Activated CD8-positive, alpha-beta T cell treated with anti-CD3 and anti-CD28 coated beads, Interleukin-2, amount 10 ng/mL, durations not matched to agents 7 days and 5 days (primary cell): ENCODE results near the gene COG5. TPM values are rescaled to one million over a fixed set of nuclear protein-coding genes. Genes with fewer than 3 reads are reported as not detected.

Experiments used
- ATAC-seq: fragments of 150-1000 bp; cut with Tn5 transposase; one replicate; pipeline ENCODE4 v1.10.0; 2021; ENCODE audit warnings: moderate library complexity
- CTCF ChIA-PET: fragments of 350-600 bp; sonication (Branson Sonifier 250); formaldehyde crosslinking; loops from one replicate; lab custom pipeline; 2021; ENCODE audit warnings: antibody characterized with exemption; lab: Charles Lee
- POLR2A ChIA-PET: fragments of 350-600 bp; sonication (Branson Sonifier 250); formaldehyde crosslinking; loops from one replicate; lab custom pipeline; 2021; ENCODE audit warnings: antibody characterized with exemption; lab: Charles Lee
- DNase-seq: peaks from one replicate; pipeline ENCODE4 v3.0.0-alpha.2; 2020
- H3K27ac Mint-ChIP-seq: one replicate; pipeline ENCODE4 v1.8.0; 2021; ENCODE audit warnings: mild to moderate bottlenecking, mixed read lengths
- H3K27me3 Mint-ChIP-seq: one replicate; pipeline ENCODE4 v1.8.0; 2021; ENCODE audit warnings: low read depth, mixed read lengths
- H3K36me3 Mint-ChIP-seq: one replicate; pipeline ENCODE4 v1.8.0; 2021; ENCODE audit warnings: low read depth, mixed read lengths
- H3K4me1 Mint-ChIP-seq: one replicate; pipeline ENCODE4 v1.8.0; 2021; ENCODE audit warnings: low read depth, mixed read lengths
- H3K4me3 Mint-ChIP-seq: one replicate; pipeline ENCODE4 v1.8.0; 2021; ENCODE audit warnings: mild to moderate bottlenecking, mixed read lengths
- H3K9me3 Mint-ChIP-seq: one replicate; pipeline ENCODE4 v1.8.0; 2022; ENCODE audit warnings: mixed read lengths; ENCODE audit not compliant: insufficient read depth
- total RNA-seq, 2 experiments: library from RNA; stranded (reverse); gene quantifications; one replicate each; pipeline ENCODE4 v1.2.3, GENCODE V29; 2021

Gene COG5
- total RNA-seq, 2 experiments from 2014 or later = 31.3 to 31.8 TPM

DNA sequence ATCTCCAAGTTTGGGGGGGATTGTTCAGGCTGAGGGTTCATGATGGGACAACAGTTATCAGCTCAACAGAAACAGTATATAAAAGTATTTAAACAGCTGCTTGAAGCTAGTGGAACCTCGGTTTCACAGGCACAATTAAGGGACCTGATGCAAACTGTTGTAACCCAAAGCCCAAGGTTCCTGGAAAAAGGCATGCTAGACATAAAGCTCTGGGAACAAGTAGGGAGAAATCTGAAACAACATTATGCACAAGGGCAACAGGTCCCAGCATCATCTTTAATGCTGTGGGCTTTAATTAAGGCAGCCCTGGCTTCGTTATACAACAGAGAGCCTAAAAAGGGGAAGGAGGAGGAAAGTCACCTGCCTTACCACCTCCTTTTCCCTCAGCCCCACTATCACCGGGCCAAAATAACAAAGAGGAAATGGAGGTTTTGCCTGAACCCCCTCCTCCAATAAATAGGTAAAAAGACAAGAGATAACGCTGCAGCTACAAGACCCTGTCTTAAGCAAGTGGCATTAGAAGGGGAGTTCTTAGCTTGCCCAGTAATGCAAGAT is 177.1 kb downstream of the COG5 start:
- no peak overlapping the region for H3K27ac Mint-ChIP-seq
- no peaks in the 10 kb centered on the region for H3K9me3 Mint-ChIP-seq
- no peaks in the 10 kb centered on the region for H3K4me1 Mint-ChIP-seq
- no peaks in the 10 kb centered on the region for H3K36me3 Mint-ChIP-seq
- CTCF ChIA-PET = interaction anchor here (1.0 kb wide), 1 partner anchor 13 kb away, joined by 3 read pairs; no protein-coding TSS in a partner anchor
- POLR2A ChIA-PET = no interaction called here
- DNase-seq (no peak), ATAC-seq (no peak)
- no peak overlapping the region for H3K4me3 Mint-ChIP-seq
- H3K27me3 Mint-ChIP-seq = no peaks in the 10 kb centered on the region

DNA sequence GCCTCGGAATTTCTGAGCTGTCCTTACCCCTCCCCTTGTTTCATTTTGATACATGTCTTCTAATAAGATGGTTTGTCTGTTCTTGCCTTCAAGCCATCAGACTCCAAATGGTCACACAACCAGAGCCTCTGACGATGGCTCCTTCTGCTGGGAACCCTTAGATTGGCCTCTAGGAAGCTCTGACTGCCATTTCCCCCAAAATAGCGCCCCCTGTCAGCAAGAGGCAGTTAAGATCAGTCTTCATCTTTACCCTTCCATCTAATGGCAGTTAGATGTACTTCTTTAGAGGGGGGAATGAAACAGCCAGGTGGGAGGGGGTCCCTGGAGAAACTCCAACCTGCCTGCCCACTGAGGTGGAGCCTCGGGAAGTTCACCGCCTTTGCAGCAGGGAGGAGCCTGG is 179.7 kb downstream of the COG5 start:
- H3K27ac Mint-ChIP-seq = no peak overlapping the region
- no peaks in the 10 kb centered on the region for H3K4me1 Mint-ChIP-seq
- ChIA-PET POLR2A (no interaction called here), CTCF (no interaction called here)
- H3K27me3 Mint-ChIP-seq = no peaks in the 10 kb centered on the region
- H3K36me3 Mint-ChIP-seq = no peaks in the 10 kb centered on the region
- ATAC-seq (no peak), DNase-seq (no peak)
- H3K4me3 Mint-ChIP-seq = no peak overlapping the region
- no peaks in the 10 kb centered on the region for H3K9me3 Mint-ChIP-seq

DNA sequence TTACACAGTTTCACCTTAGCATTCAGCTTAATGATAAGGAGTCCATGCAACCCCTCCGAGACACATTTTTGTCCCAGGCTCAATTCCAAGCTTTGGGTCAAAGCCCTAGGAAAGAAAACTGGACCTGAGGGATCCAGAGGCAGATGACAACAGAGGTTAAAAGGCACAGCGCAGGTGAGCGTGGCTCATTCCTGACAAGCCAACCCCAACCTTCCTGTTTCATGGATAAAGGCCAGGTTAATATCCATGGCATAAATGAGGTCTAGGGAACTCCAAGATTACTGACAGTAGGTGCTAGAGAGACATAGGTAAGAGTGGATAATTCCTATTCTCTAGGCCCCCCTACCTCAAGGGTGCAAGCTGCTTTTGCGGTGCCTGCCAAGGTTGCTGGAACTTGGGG is 180.5 kb downstream of the COG5 start:
- DNase-seq (no peak), ATAC-seq (no peak)
- H3K9me3 Mint-ChIP-seq = no peaks in the 10 kb centered on the region
- H3K36me3 Mint-ChIP-seq = no peaks in the 10 kb centered on the region
- POLR2A ChIA-PET = no interaction called here
- CTCF ChIA-PET = no interaction called here
- H3K27ac Mint-ChIP-seq = no peak overlapping the region
- no peaks in the 10 kb centered on the region for H3K4me1 Mint-ChIP-seq
- H3K4me3 Mint-ChIP-seq = no peak overlapping the region
- no peaks in the 10 kb centered on the region for H3K27me3 Mint-ChIP-seq

DNA sequence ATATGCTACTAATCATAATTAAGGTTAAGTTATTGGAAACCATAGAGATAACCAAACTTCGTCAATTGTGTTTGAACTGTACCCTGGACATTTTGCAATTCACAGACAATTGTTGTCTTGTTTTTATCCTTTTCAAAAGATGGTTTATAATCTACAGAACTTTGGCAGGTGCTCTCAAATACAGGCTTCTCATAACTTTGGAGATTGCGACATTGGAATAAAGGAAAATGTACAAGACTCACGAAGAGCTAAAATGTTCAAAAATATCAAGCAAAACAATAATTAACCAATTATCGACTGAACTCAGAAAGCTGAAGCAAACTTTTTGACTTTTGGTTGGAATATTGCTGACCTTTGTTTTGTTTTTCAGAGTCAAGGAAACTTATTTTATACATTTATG is 182.3 kb downstream of the COG5 start:
- CTCF ChIA-PET = interaction anchor here (1.4 kb wide), 1 partner anchor 9 kb away, joined by 3 read pairs; no protein-coding TSS in a partner anchor
- ATAC-seq = no peak
- no peak for DNase-seq

DNA sequence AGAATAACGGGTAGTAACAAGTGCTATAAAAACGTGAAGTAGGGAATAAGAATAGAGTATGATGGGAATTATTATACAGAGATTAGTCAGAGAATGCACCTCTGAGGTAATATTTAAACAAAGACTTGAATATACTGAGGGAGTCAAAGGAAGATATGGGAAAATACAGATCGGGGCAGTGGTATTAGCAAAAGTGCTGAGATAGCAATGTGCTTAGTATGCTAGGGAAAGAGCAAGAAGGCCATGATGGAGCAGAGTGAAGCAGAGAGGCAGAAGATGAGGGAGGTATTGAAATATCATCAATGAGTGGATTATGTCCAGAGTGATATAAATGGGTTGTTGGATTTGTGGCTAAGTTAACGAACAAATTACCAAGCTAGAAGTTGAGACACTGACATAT is 190.4 kb downstream of the COG5 start:
- POLR2A ChIA-PET = no interaction called here
- Mint-ChIP-seq H3K36me3 (peaks cover 2% of the 10 kb centered on the region), H3K27me3 (no peaks in the 10 kb centered on the region), H3K4me3 (no peak overlapping the region), H3K27ac (no peak overlapping the region), H3K9me3 (no peaks in the 10 kb centered on the region), H3K4me1 (no peaks in the 10 kb centered on the region)
- CTCF ChIA-PET = no interaction called here
- no peak for ATAC-seq
- DNase-seq = no peak

More for the DNA sequence above, 182.3 kb downstream of the COG5 start:
- Mint-ChIP-seq H3K9me3 (no peaks in the 10 kb centered on the region), H3K27ac (no peak overlapping the region), H3K36me3 (no peaks in the 10 kb centered on the region), H3K4me1 (no peaks in the 10 kb centered on the region), H3K27me3 (no peaks in the 10 kb centered on the region), H3K4me3 (no peak overlapping the region)
- POLR2A ChIA-PET = no interaction called here

DNA sequence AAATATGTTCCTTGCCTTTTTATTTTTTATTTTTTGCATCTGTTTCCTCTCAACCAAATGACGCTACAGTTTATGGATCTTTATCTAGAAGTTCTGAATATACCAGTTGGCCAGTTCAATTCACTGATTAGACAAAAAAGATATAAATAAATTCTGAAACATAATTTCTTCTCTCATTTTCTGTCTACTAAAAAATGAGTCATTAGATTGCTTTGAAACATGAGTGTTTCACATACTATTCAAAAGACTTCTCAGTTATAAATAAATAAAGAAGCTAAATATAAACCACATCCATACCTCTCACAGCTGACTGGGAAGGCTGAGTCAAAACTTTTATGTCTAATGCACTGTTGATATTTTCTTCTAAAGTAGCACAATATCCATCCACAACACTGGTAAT is 191.4 kb downstream of the COG5 start:
- ChIA-PET CTCF (interaction anchor here (1.0 kb wide), 1 partner anchor 9 kb away, joined by 3 read pairs; no protein-coding TSS in a partner anchor), POLR2A (no interaction called here)
- no peak overlapping the region for H3K27ac Mint-ChIP-seq
- H3K36me3 Mint-ChIP-seq = peaks cover 2% of the 10 kb centered on the region
- no peaks in the 10 kb centered on the region for H3K4me1 Mint-ChIP-seq
- ATAC-seq (no peak), DNase-seq (no peak)
- no peaks in the 10 kb centered on the region for H3K9me3 Mint-ChIP-seq
- no peaks in the 10 kb centered on the region for H3K27me3 Mint-ChIP-seq
- H3K4me3 Mint-ChIP-seq = no peak overlapping the region

DNA sequence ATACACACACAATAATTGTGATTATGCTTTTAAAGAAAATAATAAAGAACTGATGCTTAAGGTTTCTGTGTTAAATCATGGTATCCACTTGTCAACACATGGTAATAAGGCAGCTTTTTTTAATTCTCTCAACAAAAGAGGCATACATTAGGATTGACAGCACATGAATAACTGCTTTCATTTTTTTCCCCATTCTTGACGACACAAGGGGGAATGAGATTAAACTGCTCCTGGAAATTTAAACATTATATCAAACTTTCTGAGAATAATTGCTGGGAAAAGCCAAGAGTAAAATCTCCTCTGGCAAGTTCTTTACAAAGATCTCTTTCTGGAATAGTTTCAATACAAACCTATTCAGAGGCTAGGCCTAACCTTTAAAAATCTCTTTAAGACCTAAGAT is 192.9 kb downstream of the COG5 start:
- Mint-ChIP-seq H3K4me1 (no peaks in the 10 kb centered on the region), H3K27me3 (no peaks in the 10 kb centered on the region), H3K27ac (no peak overlapping the region), H3K9me3 (no peaks in the 10 kb centered on the region), H3K4me3 (no peak overlapping the region), H3K36me3 (peaks cover 2% of the 10 kb centered on the region)
- DNase-seq = no peak
- POLR2A ChIA-PET = no interaction called here
- CTCF ChIA-PET = no interaction called here
- ATAC-seq = no peak

DNA sequence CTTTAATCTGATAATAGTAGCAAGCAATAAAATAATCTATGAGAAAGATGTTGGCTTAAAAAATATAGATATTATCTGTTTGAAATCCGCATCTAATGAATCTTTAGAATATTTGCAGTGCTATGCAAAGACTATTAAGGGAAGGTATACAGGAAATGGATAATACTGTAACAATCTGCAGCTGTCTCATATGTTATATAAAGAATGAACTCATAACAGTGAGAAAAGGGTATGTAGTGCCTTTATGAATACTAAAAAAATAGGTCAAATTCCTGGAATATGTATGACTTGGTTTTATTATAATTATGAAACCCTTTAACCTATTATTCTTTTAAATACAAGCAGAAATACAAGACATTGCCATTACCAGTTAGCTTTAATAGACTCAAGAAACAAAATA is 198.9 kb downstream of the COG5 start:
- Mint-ChIP-seq H3K27me3 (no peaks in the 10 kb centered on the region), H3K9me3 (peaks cover 17% of the 10 kb centered on the region), H3K36me3 (peaks cover 24% of the 10 kb centered on the region), H3K4me1 (no peaks in the 10 kb centered on the region), H3K27ac (no peak overlapping the region), H3K4me3 (no peak overlapping the region)
- DNase-seq (no peak), ATAC-seq (no peak)
- ChIA-PET CTCF (no interaction called here), POLR2A (no interaction called here)

DNA sequence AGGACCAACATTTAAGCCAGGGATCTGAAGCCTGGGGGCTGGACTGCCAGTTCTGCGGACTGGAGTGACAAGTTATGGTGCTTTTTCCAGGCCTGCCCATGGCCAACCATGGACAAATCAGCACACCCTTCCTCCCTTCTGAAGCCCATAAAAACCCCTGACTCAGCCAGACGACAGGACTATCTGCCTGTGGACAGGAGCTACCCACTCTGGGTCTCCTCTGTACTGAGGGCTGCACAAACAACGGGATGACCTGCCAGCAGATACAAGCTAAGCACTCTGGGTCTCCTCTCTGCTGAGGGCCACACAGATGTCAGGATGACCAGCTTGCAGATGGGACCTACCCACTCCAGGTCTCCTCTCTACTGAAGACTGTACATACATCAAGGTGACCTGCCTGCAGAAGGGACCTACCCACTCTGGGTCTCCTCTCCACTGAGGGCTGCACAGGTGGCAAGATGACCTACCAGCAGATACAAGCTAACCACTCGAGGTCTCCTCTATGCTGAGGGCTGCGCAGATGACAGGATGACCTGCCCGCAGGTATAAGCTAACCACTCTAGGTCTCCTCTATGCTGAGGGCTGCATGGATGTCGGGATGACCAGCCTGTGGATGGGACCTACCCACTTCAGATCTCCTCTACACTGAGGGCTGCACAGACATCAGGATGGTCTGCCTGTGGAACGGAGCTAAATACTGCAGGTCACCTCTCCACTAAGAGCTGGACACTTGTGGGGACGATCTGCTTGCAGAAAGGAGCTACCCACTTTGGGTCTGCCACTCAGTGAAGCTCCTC is 204.0 kb downstream of the COG5 start:
- DNase-seq (no peak), ATAC-seq (no peak)
- no peaks in the 10 kb centered on the region for H3K27me3 Mint-ChIP-seq
- CTCF ChIA-PET = no interaction called here
- peaks cover 21% of the 10 kb centered on the region for H3K9me3 Mint-ChIP-seq
- POLR2A ChIA-PET = interaction anchor here (0.6 kb wide), 1 partner anchor 58 kb away, joined by 6 read pairs; no protein-coding TSS in a partner anchor
- H3K27ac Mint-ChIP-seq = no peak overlapping the region
- peaks cover 35% of the 10 kb centered on the region for H3K36me3 Mint-ChIP-seq
- H3K4me3 Mint-ChIP-seq = no peak overlapping the region
- H3K4me1 Mint-ChIP-seq = no peaks in the 10 kb centered on the region

DNA sequence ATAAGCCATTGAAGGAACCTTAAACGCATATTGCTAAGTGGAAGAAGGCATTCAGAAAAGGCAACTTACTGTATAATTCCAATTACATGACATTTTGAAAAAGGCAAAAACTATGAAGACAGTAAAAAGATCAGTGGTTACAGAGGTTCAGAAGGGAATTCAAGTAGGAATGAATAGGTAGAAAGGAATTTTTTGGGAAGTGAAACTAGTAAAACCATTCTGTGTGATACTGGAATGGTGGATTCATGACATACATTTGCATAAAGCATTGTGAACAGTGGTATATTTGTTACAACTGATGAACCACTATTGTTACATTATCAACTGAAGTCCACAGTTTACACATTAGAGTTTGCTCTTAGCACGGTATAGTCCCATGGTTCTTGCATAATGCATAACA is 208.1 kb downstream of the COG5 start:
- ATAC-seq = no peak
- CTCF ChIA-PET = interaction anchor here (0.7 kb wide), 2 partner anchors 19 to 23 kb away, joined by 3 read pairs; no protein-coding TSS in a partner anchor
- no peaks in the 10 kb centered on the region for H3K27me3 Mint-ChIP-seq

DNA sequence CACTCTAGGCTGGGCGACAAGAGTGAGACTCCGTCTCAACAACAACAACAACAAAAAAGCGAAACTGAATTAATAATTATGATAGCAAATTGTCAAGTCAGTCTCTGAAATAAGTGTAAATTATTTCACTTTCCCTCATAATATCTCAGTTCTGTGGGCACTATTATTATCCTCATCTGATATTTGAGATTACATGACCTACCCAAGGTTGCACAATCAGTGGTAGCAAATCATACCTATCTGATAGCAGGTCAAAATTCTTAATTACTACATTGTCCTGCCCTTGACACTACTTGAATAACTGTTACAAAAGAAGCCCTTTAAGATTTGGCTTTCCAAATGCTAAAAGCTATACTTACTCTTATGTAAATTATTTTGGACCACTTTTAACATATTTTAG is 209.1 kb downstream of the COG5 start:
- ChIA-PET CTCF (interaction anchor here (0.7 kb wide), 1 partner anchor 22 kb away, joined by 3 read pairs; no protein-coding TSS in a partner anchor), POLR2A (no interaction called here)
- Mint-ChIP-seq H3K27me3 (no peaks in the 10 kb centered on the region), H3K36me3 (peaks cover 12% of the 10 kb centered on the region), H3K4me3 (no peak overlapping the region), H3K4me1 (no peaks in the 10 kb centered on the region), H3K9me3 (peaks cover 3% of the 10 kb centered on the region), H3K27ac (no peak overlapping the region)
- ATAC-seq (no peak), DNase-seq (no peak)

More for the DNA sequence above, 208.1 kb downstream of the COG5 start:
- H3K27ac Mint-ChIP-seq = no peak overlapping the region
- POLR2A ChIA-PET = no interaction called here
- no peaks in the 10 kb centered on the region for H3K4me1 Mint-ChIP-seq
- peaks cover 22% of the 10 kb centered on the region for H3K36me3 Mint-ChIP-seq
- H3K9me3 Mint-ChIP-seq = peaks cover 10% of the 10 kb centered on the region
- no peak overlapping the region for H3K4me3 Mint-ChIP-seq
- DNase-seq = no peak

DNA sequence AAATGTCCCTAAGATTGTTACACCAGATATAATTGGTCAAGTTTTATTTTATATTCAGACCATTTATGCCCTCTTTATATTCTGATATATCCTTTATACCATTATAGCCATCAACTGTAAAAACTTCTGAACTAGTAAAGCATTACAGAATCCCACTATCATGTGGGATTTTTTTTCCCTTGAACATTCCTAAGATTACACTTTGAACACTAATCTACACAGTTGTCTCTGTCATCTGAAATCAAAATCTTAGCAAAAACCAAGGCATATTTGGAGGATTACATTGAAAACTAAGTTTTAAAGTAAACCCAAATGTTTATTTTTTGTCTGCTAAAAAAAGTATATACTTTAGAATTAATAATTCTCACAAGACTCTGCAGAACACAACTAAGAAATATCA is 210.0 kb downstream of the COG5 start:
- H3K4me3 Mint-ChIP-seq = no peak overlapping the region
- no peak for DNase-seq
- CTCF ChIA-PET = no interaction called here

More for the DNA sequence above, 210.0 kb downstream of the COG5 start:
- no peak overlapping the region for H3K27ac Mint-ChIP-seq
- H3K36me3 Mint-ChIP-seq = peaks cover 4% of the 10 kb centered on the region
- POLR2A ChIA-PET = no interaction called here
- no peaks in the 10 kb centered on the region for H3K4me1 Mint-ChIP-seq
- H3K9me3 Mint-ChIP-seq = no peaks in the 10 kb centered on the region
- no peaks in the 10 kb centered on the region for H3K27me3 Mint-ChIP-seq
- ATAC-seq = no peak
